Stimulated activated naive B cell treated with anti-CD40 and anti-IgM and Interleukin-4, amounts not matched to agents 10 μg/mL and 1 μg/mL and 100 μg/mL, for 72 hours (primary cell): ENCODE results near the gene PTH2.
A peak's percentile ranks its signal among the peaks of the same experiment; 100 is the strongest.

Experiments
- ATAC-seq, 2 donors: fragments of 150-1000 bp; cut with Tn5 transposase; replicated peaks; 2 replicates each; pipeline ENCODE4 v1.10.0; 2021; ENCODE audit warnings: moderate library complexity in 1 of 2
- DNase-seq: peaks from one replicate; pipeline ENCODE4 v3.0.0; 2021
- H3K27ac Mint-ChIP-seq: one replicate; pipeline ENCODE4 v1.8.0; 2022; ENCODE audit warnings: mild to moderate bottlenecking, mixed read lengths
- H3K27me3 Mint-ChIP-seq, 2 donors: one replicate each; pipeline ENCODE4 v1.8.0; 2022; ENCODE audit warnings: mixed read lengths in 2 of 2
- H3K36me3 Mint-ChIP-seq, 2 donors: one replicate each; pipeline ENCODE4 v1.8.0; 2022; ENCODE audit warnings: mixed read lengths in 2 of 2, mild to moderate bottlenecking in 1 of 2
- H3K4me1 Mint-ChIP-seq, 2 donors: one replicate each; pipeline ENCODE4 v1.8.0; 2022; ENCODE audit warnings: mixed read lengths in 2 of 2, mild to moderate bottlenecking in 1 of 2
- H3K4me3 Mint-ChIP-seq, 2 donors: one replicate each; pipeline ENCODE4 v1.8.0; 2022; ENCODE audit warnings: mild to moderate bottlenecking in 2 of 2, mixed read lengths in 2 of 2, moderate library complexity in 1 of 2
- H3K9me3 Mint-ChIP-seq, 2 donors: one replicate each; pipeline ENCODE4 v1.8.0; 2022; ENCODE audit warnings: mixed read lengths in 2 of 2, mild to moderate bottlenecking in 1 of 2

Gene PTH2

DNA sequence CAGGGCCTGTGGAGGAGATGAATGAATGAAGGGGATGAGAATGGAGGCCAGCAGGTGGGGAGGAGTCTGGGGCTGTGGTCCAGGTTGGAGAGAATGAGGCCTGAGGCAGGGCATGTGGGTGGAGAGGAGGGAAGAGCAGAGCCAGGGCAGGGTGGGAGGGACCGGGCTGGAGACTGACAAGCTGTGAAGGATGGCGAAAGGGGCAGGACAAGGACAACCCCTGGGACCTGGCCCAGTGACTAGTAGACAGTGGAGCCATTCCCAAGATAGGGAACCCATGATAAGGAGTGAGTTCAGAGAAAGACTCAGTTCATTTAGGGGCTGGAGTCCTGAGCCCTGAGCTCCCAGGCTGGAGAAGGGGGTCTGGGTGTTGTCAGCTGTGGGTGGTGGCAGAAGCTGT lies 3.0 kb downstream of the PTH2 start:
- Mint-ChIP-seq H3K27ac (no peak overlapping the region), H3K27me3 (peaks cover 74 to 87% of the 10 kb centered on the region in 2 donors)
- DNase-seq, result no peak

DNA sequence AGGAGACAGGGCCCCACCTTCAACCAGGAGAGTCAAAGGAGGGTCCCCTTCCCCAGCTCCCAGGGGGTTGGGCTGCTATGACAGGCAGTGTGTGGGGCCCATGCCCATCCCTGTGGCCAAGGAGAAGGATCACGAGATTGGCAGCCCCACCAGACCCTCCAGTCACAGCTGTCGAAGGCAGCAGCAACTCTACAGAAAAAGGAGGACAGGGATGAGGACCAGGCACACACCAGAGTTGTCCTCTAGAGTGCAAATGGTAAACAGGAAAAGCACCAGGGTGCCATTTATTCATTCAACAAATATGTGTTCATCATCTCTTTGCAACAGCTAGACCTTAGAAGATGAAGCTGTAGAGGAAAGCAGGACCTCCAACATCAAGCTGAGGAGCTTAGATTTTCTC lies 4.1 kb downstream of the PTH2 start:
- Mint-ChIP-seq H3K9me3 (no peaks in the 10 kb centered on the region), H3K36me3 (no peaks in the 10 kb centered on the region), H3K27me3 (peaks cover 63 to 76% of the 10 kb centered on the region in 2 donors), H3K27ac (peak overlapping the region; percentile 61), H3K4me3 (no peak overlapping the region), H3K4me1 (peaks cover 33 to 60% of the 10 kb centered on the region in 2 donors)
- no peak for DNase-seq
- no peak for ATAC-seq

More for the DNA sequence above, 3.0 kb downstream of the PTH2 start:
- peak overlapping the region; percentile 8 to 39 for H3K4me3 Mint-ChIP-seq
- no peaks in the 10 kb centered on the region for H3K9me3 Mint-ChIP-seq
- H3K36me3 Mint-ChIP-seq, result no peaks in the 10 kb centered on the region
- H3K4me1 Mint-ChIP-seq, result peaks cover 29 to 53% of the 10 kb centered on the region in 2 donors
- no peak for ATAC-seq

GRCh38 chr19:49418511-49418910 lies 4.7 kb downstream of the PTH2 start:
- Mint-ChIP-seq H3K4me3 (no peak overlapping the region), H3K27ac (no peak overlapping the region), H3K9me3 (no peaks in the 10 kb centered on the region), H3K27me3 (peaks cover 56 to 70% of the 10 kb centered on the region in 2 donors), H3K36me3 (no peaks in the 10 kb centered on the region), H3K4me1 (peaks cover 29 to 60% of the 10 kb centered on the region in 2 donors)
- no peak for ATAC-seq
- no peak for DNase-seq

- Mint-ChIP-seq H3K27ac (no peak overlapping the region), H3K36me3 (no peaks in the 10 kb centered on the region), H3K9me3 (no peaks in the 10 kb centered on the region), H3K27me3 (peaks cover 47 to 55% of the 10 kb centered on the region in 2 donors), H3K4me1 (peaks cover 30 to 60% of the 10 kb centered on the region in 2 donors), H3K4me3 (no peak overlapping the region)
- ATAC-seq (no peak), DNase-seq (no peak)
These were observed 6.2 kb downstream of the PTH2 start for GRCh38 chr19:49417088-49417487.

DNA sequence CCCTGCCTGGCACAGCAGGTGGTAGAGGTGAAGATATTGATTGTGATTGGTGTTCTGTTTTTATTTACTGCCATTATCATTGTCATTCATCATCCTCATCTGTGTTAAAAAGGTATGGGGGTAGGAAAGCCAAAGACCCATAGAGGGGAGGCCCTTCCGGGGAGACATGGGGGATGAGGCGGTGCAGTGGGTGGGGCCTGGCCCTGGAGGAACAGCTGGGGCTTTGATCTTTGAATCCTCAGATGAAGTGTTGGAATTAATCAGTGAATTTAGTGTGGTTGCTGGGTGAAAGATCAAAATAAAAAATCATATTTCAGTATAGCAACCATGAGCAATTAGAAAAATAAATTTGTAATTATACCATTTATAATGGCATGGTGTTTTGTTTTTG lies 7.4 kb downstream of the PTH2 start:
- Mint-ChIP-seq H3K27ac (no peak overlapping the region), H3K9me3 (no peaks in the 10 kb centered on the region), H3K4me3 (no peak overlapping the region), H3K27me3 (peaks cover 34 to 43% of the 10 kb centered on the region in 2 donors), H3K36me3 (no peaks in the 10 kb centered on the region), H3K4me1 (peaks cover 28 to 60% of the 10 kb centered on the region in 2 donors)
- ATAC-seq (no peak), DNase-seq (no peak)

GRCh38 chr19:49415102-49415809 lies 8.0 kb downstream of the PTH2 start:
- Mint-ChIP-seq H3K4me3 (peak overlapping the region in 1 of 2 donors; percentile 37), H3K27ac (peak overlapping the region; percentile 72), H3K4me1 (peaks cover 28 to 57% of the 10 kb centered on the region in 2 donors)

DNA sequence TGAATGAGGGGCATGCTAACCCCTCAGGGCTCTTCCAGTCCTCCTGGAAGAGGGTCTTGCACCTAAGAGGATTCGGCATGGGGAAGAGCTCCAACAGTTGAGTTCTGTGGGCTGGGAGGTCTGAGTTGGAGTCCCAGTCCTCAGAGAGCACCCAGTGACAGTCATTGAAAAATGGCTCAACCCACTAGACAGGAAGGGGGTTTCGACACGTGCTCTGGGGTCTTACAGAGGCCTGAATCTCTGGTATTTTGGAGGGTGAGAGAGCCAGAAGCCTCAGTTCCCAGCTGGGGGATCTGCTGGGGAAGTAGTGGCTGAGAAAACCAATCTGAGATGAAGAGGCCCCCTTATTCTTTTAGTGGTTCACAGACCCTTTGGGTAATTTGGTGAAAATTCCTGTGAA lies 9.0 kb downstream of the PTH2 start:
- Mint-ChIP-seq H3K27me3 (peaks cover 19 to 27% of the 10 kb centered on the region in 2 donors), H3K36me3 (no peaks in the 10 kb centered on the region), H3K27ac (peak overlapping the region; percentile 37), H3K4me1 (peaks cover 33 to 64% of the 10 kb centered on the region in 2 donors), H3K9me3 (no peaks in the 10 kb centered on the region), H3K4me3 (no peak overlapping the region)
- no peak for ATAC-seq
- DNase-seq, result no peak

More at GRCh38 chr19:49415102-49415809, 8.0 kb downstream of the PTH2 start:
- H3K27me3 Mint-ChIP-seq, result peaks cover 29 to 37% of the 10 kb centered on the region in 2 donors
- ATAC-seq, result peak; percentile 91
- DNase-seq, result peak; percentile 66
- no peaks in the 10 kb centered on the region for H3K36me3 Mint-ChIP-seq
- H3K9me3 Mint-ChIP-seq, result no peaks in the 10 kb centered on the region

- peak overlapping the region in 1 of 2 donors; percentile 7 for H3K4me3 Mint-ChIP-seq
- ATAC-seq, result no peak
- peaks cover 12 to 18% of the 10 kb centered on the region in 2 donors for H3K27me3 Mint-ChIP-seq
- no peak for DNase-seq
- no peaks in the 10 kb centered on the region for H3K36me3 Mint-ChIP-seq
- H3K27ac Mint-ChIP-seq, result peak overlapping the region; percentile 11
- no peaks in the 10 kb centered on the region for H3K9me3 Mint-ChIP-seq
- peaks cover 42 to 74% of the 10 kb centered on the region in 2 donors for H3K4me1 Mint-ChIP-seq
These were observed 9.9 kb downstream of the PTH2 start for GRCh38 chr19:49413348-49413747.

GRCh38 chr19:49411681-49412326 lies 11.4 kb downstream of the PTH2 start:
- no peaks in the 10 kb centered on the region for H3K9me3 Mint-ChIP-seq
- H3K27ac Mint-ChIP-seq, result peak overlapping the region; percentile 31
- peaks cover 46 to 82% of the 10 kb centered on the region in 2 donors for H3K4me1 Mint-ChIP-seq
- peaks cover 0 to 5% of the 10 kb centered on the region in 2 donors for H3K27me3 Mint-ChIP-seq
- ATAC-seq (no peak), DNase-seq (no peak)
- no peak overlapping the region for H3K4me3 Mint-ChIP-seq
- H3K36me3 Mint-ChIP-seq, result no peaks in the 10 kb centered on the region

DNA sequence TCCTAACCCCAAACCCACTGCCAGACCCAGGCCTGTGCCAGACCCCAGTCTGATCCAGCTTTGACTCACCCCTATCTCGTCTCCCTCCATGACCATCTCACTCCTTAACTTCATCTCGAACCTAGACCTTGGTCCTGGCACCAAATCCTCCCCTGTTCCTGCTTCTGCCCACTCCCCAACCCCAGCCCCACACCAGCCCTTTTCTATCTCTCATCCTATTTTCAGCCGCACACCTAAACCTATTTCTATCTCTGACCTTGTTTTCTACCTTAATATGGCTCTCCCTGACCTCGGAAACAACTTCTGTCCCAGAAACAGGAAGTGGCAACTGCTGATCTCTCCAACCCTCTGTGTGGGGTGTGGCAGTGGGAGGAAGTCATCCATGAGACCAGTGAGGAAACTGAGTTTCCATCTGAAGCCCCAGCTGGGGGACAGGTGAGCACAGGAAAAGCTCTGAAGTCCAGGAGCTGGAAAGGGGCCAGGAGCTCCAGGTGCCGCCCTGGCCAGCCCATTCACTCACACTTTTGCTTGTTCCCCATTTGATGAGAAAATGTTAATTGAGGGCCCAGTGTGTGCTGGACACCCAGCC lies 13.7 kb downstream of the PTH2 start:
- no peaks in the 10 kb centered on the region for H3K27me3 Mint-ChIP-seq
- peak overlapping the region; percentile 44 to 62 for H3K4me3 Mint-ChIP-seq
- peaks cover 42 to 77% of the 10 kb centered on the region in 2 donors for H3K4me1 Mint-ChIP-seq
- H3K27ac Mint-ChIP-seq, result peak overlapping the region; percentile 89
- H3K36me3 Mint-ChIP-seq, result no peaks in the 10 kb centered on the region
- peak; percentile 86 to 88 for ATAC-seq
- H3K9me3 Mint-ChIP-seq, result no peaks in the 10 kb centered on the region
- DNase-seq, result no peak

- Mint-ChIP-seq H3K4me3 (peak overlapping the region; percentile 44 to 62), H3K36me3 (no peaks in the 10 kb centered on the region), H3K27me3 (no peaks in the 10 kb centered on the region), H3K4me1 (peaks cover 42 to 79% of the 10 kb centered on the region in 2 donors), H3K9me3 (no peaks in the 10 kb centered on the region), H3K27ac (peak overlapping the region; percentile 89)
- DNase-seq, result no peak
- peak; percentile 47 for ATAC-seq
These were observed 14.3 kb downstream of the PTH2 start for GRCh38 chr19:49408816-49409440.

DNA sequence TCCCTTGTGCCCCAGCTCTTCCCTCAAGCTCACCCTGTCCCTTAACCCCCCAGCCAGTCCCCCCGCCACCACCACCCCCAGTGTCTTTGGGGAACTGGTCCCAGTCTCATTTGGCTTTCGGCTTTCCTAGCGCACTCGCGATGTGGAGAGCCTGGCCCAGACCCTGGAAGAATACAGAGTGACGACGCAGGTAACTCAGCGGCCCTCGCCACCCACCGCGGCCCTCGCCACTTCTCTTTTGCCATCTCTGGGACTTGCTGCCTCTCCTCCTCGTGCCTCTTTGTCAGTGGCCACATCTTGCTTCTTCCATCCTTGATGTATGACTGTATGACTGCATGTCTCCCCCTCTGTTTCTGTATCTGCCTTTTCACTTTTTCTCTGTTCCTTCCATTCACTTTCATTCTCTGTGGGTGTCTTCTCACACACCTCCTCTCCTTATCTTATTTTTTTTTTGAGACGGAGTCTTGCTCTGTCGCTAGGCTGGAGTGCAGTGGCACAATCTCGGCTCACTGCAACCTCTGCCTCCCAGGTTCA lies 15.7 kb downstream of the PTH2 start:
- Mint-ChIP-seq H3K4me3 (no peak overlapping the region), H3K27me3 (no peaks in the 10 kb centered on the region), H3K36me3 (no peaks in the 10 kb centered on the region), H3K27ac (peak overlapping the region; percentile 0), H3K4me1 (peaks cover 48 to 79% of the 10 kb centered on the region in 2 donors), H3K9me3 (no peaks in the 10 kb centered on the region)
- DNase-seq, result no peak
- ATAC-seq, result no peak

GRCh38 chr19:49407079-49407478 lies 16.2 kb downstream of the PTH2 start:
- Mint-ChIP-seq H3K27me3 (no peaks in the 10 kb centered on the region), H3K9me3 (no peaks in the 10 kb centered on the region), H3K36me3 (no peaks in the 10 kb centered on the region), H3K27ac (no peak overlapping the region), H3K4me3 (no peak overlapping the region), H3K4me1 (peaks cover 44 to 75% of the 10 kb centered on the region in 2 donors)
- no peak for DNase-seq
- ATAC-seq, result no peak
